ENCODE data around the gene CDH7.

Gene CDH7

DNA sequence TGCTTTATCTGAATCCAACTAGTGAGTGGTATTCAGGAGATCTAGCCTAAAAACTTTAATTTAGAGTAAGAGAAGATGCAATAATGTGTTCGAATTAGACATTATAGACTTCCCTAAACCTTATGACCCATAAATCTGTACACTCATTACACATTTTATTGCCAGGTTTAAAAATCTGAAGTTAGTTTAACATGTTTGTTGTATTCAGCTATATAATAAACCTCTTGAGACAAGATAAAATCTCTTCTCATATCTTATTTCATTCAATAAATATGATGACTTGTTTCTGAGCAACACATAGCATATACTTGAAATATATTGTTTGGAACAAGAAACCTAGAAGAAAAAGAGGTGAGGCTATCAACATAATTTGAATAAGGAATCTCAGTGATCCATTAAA lies 150.7 kb downstream of the CDH7 start:
- no peak for DNase-seq (ENCODE audit: low read depth, low spot score)

DNA sequence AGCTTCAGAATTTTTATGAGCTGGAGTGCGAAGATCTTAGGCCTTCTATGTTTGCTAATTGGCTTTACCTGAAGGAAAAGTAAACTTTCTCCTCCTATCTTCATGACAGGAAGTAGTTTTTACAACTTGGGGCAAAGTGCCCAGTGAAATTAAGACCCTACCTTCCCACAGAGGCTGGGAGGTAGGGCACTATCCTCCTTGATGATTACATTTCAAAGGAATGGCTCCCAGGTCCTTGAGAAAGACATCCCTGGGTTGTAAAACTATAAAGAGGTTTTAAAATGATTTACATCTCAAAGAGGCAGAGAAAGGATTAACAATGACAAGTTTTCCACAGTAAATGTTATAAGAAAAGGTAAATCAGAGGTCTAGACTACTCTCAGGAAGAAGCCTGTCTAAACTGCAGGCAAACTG lies 155.8 kb downstream of the CDH7 start:
- no peak overlapping the region for H3K27ac ChIP-seq
- no peak for DNase-seq (ENCODE audit: low read depth, low spot score)

More for the DNA sequence above, 150.7 kb downstream of the CDH7 start:
- H3K27ac ChIP-seq: no peak overlapping the region

DNA sequence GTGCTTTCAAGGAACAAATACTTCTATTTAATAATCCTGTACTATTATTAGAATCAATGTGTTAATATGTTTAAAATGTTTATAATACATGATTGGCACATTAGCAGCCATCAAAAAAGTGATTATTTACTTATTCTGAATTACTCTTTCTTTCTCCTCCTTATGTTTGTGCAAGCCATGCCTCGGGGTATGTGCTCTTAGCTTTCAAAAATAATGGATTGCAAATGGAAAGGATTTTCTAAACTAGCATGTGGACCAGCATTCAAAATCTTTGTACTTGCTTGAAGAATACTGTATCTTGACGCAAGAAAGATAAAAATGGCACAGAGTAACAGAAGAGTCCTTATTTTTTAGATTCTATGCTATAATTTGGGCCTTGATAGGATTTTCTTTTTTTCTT lies 156.5 kb downstream of the CDH7 start:
- no peak overlapping the region for H3K27ac ChIP-seq

DNA sequence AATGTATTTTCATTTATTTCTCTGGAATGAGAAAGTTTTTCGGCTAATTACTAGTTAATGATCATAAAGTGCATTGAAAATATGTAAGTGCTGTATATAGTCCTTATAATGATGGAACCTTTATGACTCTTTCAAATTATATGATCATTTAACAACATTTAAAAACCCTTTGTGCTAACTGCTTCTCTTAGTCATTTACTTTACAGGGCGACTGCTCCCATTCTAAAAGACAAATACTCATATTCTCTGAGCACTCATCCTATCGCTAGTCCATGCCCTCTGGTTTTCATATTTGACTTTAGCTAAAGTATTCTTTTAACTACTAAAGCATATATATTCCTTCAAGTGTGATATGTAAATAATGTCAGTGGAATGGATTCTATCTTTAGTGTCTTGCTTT lies 168.2 kb downstream of the CDH7 start:
- no peak overlapping the region for H3K27ac ChIP-seq
- no peak for DNase-seq (ENCODE audit: low read depth, low spot score)

More for the DNA sequence above, 156.5 kb downstream of the CDH7 start:
- no peak for DNase-seq (ENCODE audit: low read depth, low spot score)

DNA sequence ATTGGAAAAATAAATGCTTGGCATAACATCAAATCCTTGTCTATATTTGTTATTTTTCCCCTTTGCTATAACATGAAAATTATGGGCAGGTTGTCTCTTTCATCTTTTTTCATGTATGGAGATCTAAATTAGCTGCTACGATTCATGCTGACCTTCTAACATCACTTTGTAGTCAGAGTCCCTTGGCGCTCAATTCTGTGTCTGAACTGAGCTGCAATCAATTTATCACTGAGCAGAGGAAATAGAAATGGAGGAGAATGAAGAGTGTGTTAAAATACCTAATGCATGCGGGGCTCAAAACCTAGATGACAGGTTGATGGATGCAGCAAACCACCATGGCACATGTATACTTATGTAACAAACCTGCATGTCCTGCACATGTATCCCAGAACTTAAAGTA lies 168.9 kb downstream of the CDH7 start:
- no peak overlapping the region for H3K27ac ChIP-seq
- no peak for DNase-seq (ENCODE audit: low read depth, low spot score)

DNA sequence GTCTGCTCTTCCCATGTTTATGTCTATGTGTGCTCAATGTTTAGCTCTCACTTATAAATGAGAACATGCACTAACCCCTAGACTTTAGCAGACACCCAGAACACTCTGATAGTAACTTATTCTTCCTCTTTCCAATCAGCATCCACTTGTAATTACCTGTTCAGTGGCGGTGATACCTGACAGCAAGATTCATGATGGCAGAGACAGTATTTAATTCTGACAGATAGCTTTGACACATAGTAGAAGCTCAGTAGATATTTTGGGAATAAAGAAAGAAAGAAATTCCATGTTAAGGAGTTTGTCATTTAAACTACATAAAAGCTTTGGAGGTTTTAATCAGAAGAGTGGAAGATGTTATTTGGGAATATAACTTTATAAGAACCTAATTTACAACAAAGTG lies 171.3 kb downstream of the CDH7 start:
- no peak for DNase-seq (ENCODE audit: low read depth, low spot score)
- no peak overlapping the region for H3K27ac ChIP-seq

DNA sequence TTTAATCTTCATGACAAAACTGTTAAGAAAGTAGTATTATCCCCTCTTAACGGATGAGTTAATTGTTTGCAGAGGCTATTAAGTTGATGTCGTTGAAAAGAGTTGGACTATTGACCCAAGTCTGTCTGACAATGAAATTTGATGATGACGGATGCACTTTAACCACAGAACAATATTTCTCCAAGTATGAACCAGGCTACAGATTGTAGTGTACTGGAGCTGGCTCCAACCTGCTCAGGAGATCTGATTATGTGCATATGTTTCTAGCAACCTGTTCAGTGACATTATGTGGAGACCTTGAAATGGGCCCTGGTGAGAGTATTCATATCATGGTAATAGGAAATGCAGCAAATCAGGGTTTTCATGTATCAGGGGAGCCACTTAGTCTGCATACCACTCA lies 174.1 kb downstream of the CDH7 start:
- no peak overlapping the region for H3K27ac ChIP-seq
- DNase-seq (ENCODE audit: low read depth, low spot score): no peak

DNA sequence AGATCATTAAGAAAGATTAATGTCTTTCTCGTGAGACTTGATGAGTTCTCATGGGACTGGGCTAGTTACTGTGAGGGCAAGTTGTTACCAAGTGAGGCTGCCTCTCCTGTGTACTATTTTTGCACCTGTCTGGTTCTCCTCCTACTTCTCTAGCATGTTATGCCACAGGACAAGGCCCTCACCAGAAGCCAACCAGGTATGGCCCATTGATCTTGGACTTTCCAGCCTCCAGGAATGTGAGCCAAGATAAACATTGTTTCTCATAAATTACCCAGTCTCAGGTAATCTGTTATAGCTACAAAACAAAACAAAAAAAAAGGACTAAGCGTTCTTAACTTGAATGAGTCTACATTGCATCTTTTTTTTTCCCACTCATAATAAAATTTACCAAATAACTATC lies 184.1 kb downstream of the CDH7 start:
- no peak overlapping the region for H3K27ac ChIP-seq
- DNase-seq (ENCODE audit: low read depth, low spot score): no peak

DNA sequence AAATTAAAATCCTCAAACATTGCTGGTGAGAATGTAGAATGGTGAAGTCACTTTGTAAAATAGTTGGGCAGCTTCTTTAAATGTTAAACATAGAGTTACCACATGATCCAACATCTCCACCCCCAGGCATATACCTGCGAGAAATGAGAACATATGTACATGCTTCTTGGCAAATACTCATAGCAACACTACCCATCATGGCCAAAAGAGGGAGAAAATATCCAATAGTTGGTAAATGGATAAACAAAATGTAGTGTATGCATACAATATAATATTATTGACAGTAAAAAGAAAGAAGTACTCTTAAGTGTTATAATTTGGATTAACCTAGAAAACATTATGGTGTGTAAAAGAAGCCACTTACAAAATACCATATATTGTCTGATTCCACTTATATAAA lies 185.9 kb downstream of the CDH7 start:
- no peak for DNase-seq (ENCODE audit: low read depth, low spot score)
- H3K27ac ChIP-seq: no peak overlapping the region

DNA sequence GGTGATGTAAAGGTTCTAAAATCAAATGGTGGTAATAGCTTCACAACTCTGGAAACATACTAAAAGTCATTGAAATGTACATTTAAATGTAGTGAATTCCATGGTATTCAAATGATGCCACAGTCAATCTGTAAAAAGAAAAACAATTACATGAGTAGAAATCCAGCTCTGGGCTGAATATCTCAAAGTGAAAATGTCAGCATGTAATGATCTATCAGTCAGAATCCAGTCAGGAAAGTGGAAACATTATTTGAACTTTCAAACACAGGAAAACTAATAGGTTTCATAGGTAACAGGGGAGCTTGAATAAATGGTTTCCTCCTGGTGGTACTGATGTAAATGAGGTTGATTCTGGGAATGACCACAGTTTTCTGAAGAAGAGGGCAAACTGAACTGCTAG lies 186.4 kb downstream of the CDH7 start:
- no peak overlapping the region for H3K27ac ChIP-seq
- no peak for DNase-seq (ENCODE audit: low read depth, low spot score)

DNA sequence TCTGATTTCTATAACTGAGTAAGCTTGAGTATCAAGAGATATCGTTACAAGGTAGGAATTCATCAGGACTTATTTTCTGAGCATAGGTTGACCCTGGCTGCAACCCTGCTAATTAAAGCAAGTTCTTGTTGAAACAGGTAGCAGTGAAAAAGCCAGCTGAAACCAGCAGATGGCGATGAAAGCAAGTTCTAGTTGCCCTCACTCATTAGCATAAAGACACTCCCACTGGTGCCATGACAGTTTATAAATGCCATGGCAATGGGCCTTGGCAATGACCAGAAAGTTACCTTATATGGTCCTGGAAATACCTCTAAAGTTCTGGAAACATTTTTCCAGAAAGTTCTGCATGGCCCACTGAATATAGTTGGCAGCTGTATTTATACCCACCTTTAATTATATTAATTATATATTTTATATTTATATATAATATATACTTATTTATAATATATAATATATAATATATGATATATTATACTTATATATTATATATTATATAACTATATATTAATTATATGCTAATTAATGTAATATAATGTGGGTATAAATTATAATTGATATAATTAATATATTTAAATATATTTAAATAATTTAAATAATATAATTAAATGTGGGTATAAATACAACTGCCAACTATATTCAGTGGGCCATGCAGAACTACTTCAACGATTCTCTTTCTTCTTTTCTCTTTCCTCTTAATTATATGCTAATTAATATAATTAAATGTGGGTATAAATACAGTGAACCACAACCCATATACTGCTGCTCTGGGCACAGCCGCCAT lies 188.0 kb downstream of the CDH7 start:
- H3K27ac ChIP-seq: no peak overlapping the region
- DNase-seq (ENCODE audit: low read depth, low spot score): peak; percentile 14
